SK-N-SH (cell line): Measurements from ENCODE around the gene PXK.

ENCODE experiments used
- JUND ChIP-seq: IDR thresholded peaks from 2 replicates; pipeline ENCODE4 v1.4.0; 2012
- MEF2A ChIP-seq: IDR thresholded peaks from 2 replicates; pipeline ENCODE4 v1.4.0; 2012; ENCODE audit warnings: low read depth, borderline replicate concordance
- NFIC ChIP-seq: IDR thresholded peaks from 2 replicates; pipeline ENCODE4 v1.4.0; 2012; ENCODE audit warnings: borderline replicate concordance
- RAD21 ChIP-seq: IDR thresholded peaks from 2 replicates; pipeline ENCODE4 v1.6.1; 2012; ENCODE audit warnings: mild to moderate bottlenecking, low read length
- TAF1 ChIP-seq: IDR thresholded peaks from 2 replicates; pipeline ENCODE4 v1.6.1; 2012; ENCODE audit warnings: low read depth, mild to moderate bottlenecking, low read length, moderate library complexity, borderline replicate concordance
- TEAD4 ChIP-seq: IDR thresholded peaks from 2 replicates; pipeline ENCODE4 v1.4.0; 2012; ENCODE audit warnings: mild to moderate bottlenecking, borderline replicate concordance; ENCODE audit not compliant: insufficient read depth
- TF ChIP-seq, protein P1 (sequence below): fragments of 200-600 bp; sonication (generic); IDR thresholded peaks from 2 replicates; pipeline ENCODE4 v1.6.1; 2017; ENCODE audit warnings: antibody characterized with exemption, mild to moderate bottlenecking, moderate library complexity

- TF ChIP-seq, protein P1, sequence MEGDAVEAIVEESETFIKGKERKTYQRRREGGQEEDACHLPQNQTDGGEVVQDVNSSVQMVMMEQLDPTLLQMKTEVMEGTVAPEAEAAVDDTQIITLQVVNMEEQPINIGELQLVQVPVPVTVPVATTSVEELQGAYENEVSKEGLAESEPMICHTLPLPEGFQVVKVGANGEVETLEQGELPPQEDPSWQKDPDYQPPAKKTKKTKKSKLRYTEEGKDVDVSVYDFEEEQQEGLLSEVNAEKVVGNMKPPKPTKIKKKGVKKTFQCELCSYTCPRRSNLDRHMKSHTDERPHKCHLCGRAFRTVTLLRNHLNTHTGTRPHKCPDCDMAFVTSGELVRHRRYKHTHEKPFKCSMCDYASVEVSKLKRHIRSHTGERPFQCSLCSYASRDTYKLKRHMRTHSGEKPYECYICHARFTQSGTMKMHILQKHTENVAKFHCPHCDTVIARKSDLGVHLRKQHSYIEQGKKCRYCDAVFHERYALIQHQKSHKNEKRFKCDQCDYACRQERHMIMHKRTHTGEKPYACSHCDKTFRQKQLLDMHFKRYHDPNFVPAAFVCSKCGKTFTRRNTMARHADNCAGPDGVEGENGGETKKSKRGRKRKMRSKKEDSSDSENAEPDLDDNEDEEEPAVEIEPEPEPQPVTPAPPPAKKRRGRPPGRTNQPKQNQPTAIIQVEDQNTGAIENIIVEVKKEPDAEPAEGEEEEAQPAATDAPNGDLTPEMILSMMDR, result no peak
- TF ChIP-seq TAF1, result no peak
- no peak for TF ChIP-seq RAD21
- no peak for TF ChIP-seq JUND
- TF ChIP-seq MEF2A, result no peak
- TF ChIP-seq NFIC, result no peak
- TF ChIP-seq TEAD4, result no peak
Observed at GRCh38 chr3:58470363-58471024, 137.8 kb downstream of the PXK start.
